Astrocyte (in vitro differentiated cells and primary cell): ENCODE measurements around the gene ZNF79. TPM values are rescaled to one million over a fixed set of nuclear protein-coding genes. Genes with fewer than 3 reads are reported as not detected.

Source experiments
- DNase-seq: peaks from one replicate; pipeline ENCODE4 v3.0.0-alpha.2; 2010; ENCODE audit warnings: low read depth
- FAIRE-seq: peaks from 2 replicates; lab custom pipeline; 2011; peaks lifted over from hg19 to GRCh38; lab: Jason Lieb, UNC
- H2AFZ ChIP-seq: 2 replicates; pipeline ENCODE4 v1.6.0; 2012; ENCODE audit warnings: low read depth, low read length, inconsistent platforms
- H3K27ac ChIP-seq: 2 replicates; pipeline ENCODE4 v1.5.1; 2011; ENCODE audit warnings: low read depth, low read length, inconsistent platforms
- H3K27me3 ChIP-seq: 2 replicates; pipeline ENCODE4 v1.6.0; 2011; ENCODE audit warnings: low read length, inconsistent platforms; ENCODE audit not compliant: insufficient read depth
- H3K36me3 ChIP-seq: 2 replicates; pipeline ENCODE4 v1.5.1; 2011; ENCODE audit warnings: low read length, inconsistent platforms; ENCODE audit not compliant: insufficient read depth
- H3K4me1 ChIP-seq: 2 replicates; pipeline ENCODE4 v1.5.1; 2011; ENCODE audit warnings: low read length, inconsistent platforms; ENCODE audit not compliant: insufficient read depth
- H3K4me2 ChIP-seq: 2 replicates; pipeline ENCODE4 v1.6.0; 2012; ENCODE audit warnings: low read length, inconsistent platforms
- H3K4me3 ChIP-seq: 2 replicates; pipeline ENCODE4 v1.5.1; 2011; ENCODE audit warnings: low read depth, mild to moderate bottlenecking, low read length, inconsistent platforms; ENCODE audit not compliant: insufficient read depth
- H3K79me2 ChIP-seq: 2 replicates; pipeline ENCODE4 v1.6.0; 2012; ENCODE audit warnings: mild to moderate bottlenecking, low read length, inconsistent platforms; ENCODE audit not compliant: insufficient read depth
- H3K9ac ChIP-seq: 2 replicates; pipeline ENCODE4 v1.6.0; 2012; ENCODE audit warnings: mild to moderate bottlenecking, low read length, inconsistent platforms
- H3K9me3 ChIP-seq: 2 replicates; pipeline ENCODE4 v1.5.1; 2012; ENCODE audit warnings: low read depth, mild to moderate bottlenecking, low read length, inconsistent platforms; ENCODE audit not compliant: insufficient read depth
- H4K20me1 ChIP-seq: 2 replicates; pipeline ENCODE4 v1.6.0; 2012; ENCODE audit warnings: low read length, inconsistent platforms; ENCODE audit not compliant: insufficient read depth
- H3K27ac Mint-ChIP-seq: one replicate; pipeline ENCODE4 v1.8.0; 2021; ENCODE audit warnings: mild to moderate bottlenecking, mixed read lengths; ENCODE audit not compliant: unreplicated experiment
- H3K27me3 Mint-ChIP-seq: one replicate; pipeline ENCODE4 v1.8.0; 2021; ENCODE audit warnings: low read depth, mixed read lengths; ENCODE audit not compliant: unreplicated experiment
- H3K36me3 Mint-ChIP-seq: one replicate; pipeline ENCODE4 v1.8.0; 2021; ENCODE audit warnings: low read depth, mixed read lengths; ENCODE audit not compliant: unreplicated experiment
- H3K4me1 Mint-ChIP-seq: one replicate; pipeline ENCODE4 v1.8.0; 2021; ENCODE audit warnings: low read depth, mixed read lengths; ENCODE audit not compliant: unreplicated experiment
- H3K4me3 Mint-ChIP-seq: one replicate; pipeline ENCODE4 v1.8.0; 2021; ENCODE audit warnings: mild to moderate bottlenecking, moderate library complexity, mixed read lengths; ENCODE audit not compliant: unreplicated experiment
- H3K9me3 Mint-ChIP-seq: one replicate; pipeline ENCODE4 v1.8.0; 2021; ENCODE audit warnings: mild to moderate bottlenecking, mixed read lengths; ENCODE audit not compliant: unreplicated experiment
- EZH2 ChIP-seq: IDR thresholded peaks from 2 replicates; pipeline ENCODE4 v1.6.1; 2012; ENCODE audit warnings: mild to moderate bottlenecking, low read length, inconsistent platforms; ENCODE audit not compliant: insufficient read depth
- total RNA-seq: library from RNA; stranded (reverse); gene quantifications from 2 replicates; pipeline ENCODE4 v1.2.1, GENCODE V29; 2021
- TF ChIP-seq, protein P1 (sequence below): IDR thresholded peaks from 2 replicates; pipeline ENCODE4 v1.5.1; 2011; ENCODE audit warnings: low read depth, mild to moderate bottlenecking, inconsistent platforms, low read length, moderate library complexity; ENCODE audit not compliant: insufficient read depth

The ZNF79 gene
- total RNA-seq, 1 donor from 2014 or later: 11.5 TPM

DNA sequence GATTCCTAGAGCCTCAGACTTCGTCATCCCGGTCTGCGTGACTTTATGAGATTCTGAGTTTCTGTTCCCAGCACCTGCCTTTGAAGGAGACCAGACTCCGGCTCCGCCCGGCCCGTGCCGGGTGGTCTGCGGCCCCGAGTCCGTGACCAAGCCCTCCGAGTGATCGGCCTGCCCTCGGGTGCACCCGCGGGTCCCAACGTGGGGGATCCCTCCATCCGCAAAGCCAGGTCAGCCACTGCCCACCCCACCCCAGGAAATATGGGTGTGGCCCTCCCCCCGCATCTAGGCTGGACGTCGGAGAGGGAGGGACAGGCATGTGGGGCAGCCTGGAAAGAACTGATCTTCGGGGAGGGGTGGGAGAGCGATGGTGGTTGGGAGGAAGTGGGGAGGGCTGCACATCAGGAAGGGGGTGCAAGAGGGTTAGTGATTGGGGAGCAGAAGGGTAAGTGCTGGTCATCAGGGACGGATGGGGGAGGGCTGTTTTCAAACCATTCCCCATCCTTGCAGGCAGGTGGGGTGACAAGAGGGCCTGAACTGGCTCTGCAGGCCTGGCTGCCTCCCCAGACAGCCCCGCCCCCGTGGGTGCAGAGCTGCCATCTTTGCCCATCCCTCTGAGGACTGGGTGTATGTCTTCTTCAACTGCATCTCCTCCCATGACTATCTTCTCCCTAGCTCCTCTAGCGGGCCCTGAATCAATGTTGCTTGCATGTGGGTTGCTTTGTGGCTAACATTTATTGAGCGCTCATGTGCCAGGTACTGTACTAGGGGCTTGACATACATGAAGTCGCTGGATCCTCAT is 27.9 kb downstream of the ZNF79 start:
- Histone ChIP-seq H3K9ac (peak overlapping the region; percentile 96), H3K79me2 (peaks cover 42% of the 10 kb centered on the region), H3K4me3 (peak overlapping the region; percentile 78), H3K36me3 (peaks cover 34% of the 10 kb centered on the region), H3K27me3 (no peaks in the 10 kb centered on the region), H3K27ac (peak overlapping the region; percentile 72), H2AFZ (peak overlapping the region; percentile 89), H4K20me1 (peaks cover 40% of the 10 kb centered on the region), H3K4me1 (peaks cover 27% of the 10 kb centered on the region), H3K4me2 (peak overlapping the region; percentile 92), H3K9me3 (no peaks in the 10 kb centered on the region)
- DNase-seq (peak; percentile 29), FAIRE-seq (no peak)
- Mint-ChIP-seq H3K4me3 (peak overlapping the region; percentile 99), H3K27me3 (no peaks in the 10 kb centered on the region), H3K27ac (peak overlapping the region; percentile 98), H3K36me3 (peaks cover 49% of the 10 kb centered on the region), H3K9me3 (peaks cover 6% of the 10 kb centered on the region), H3K4me1 (peaks cover 19% of the 10 kb centered on the region)
- TF ChIP-seq, protein P1, sequence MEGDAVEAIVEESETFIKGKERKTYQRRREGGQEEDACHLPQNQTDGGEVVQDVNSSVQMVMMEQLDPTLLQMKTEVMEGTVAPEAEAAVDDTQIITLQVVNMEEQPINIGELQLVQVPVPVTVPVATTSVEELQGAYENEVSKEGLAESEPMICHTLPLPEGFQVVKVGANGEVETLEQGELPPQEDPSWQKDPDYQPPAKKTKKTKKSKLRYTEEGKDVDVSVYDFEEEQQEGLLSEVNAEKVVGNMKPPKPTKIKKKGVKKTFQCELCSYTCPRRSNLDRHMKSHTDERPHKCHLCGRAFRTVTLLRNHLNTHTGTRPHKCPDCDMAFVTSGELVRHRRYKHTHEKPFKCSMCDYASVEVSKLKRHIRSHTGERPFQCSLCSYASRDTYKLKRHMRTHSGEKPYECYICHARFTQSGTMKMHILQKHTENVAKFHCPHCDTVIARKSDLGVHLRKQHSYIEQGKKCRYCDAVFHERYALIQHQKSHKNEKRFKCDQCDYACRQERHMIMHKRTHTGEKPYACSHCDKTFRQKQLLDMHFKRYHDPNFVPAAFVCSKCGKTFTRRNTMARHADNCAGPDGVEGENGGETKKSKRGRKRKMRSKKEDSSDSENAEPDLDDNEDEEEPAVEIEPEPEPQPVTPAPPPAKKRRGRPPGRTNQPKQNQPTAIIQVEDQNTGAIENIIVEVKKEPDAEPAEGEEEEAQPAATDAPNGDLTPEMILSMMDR: no peak
- no peak for TF ChIP-seq EZH2

DNA sequence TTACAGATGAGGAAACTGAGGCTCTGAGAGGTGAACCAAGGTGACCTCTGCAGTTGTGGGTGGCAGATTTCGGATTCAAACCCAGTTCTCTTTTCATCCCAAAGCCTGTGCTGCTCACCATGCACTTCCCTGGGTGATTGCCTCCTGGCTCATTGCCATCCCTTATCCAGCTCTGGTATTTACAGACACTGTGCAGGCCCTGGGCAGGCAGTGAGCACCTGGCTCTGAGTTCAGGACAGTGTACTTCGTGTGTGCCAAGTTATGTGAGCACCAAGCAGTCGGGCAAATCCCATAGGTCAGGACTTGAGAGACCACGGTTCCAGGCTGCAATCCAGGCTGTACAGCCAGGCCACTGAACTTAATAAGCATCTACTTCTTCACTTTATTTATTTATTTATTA is 28.5 kb downstream of the ZNF79 start:
- peak overlapping the region; percentile 99 for H3K4me3 Mint-ChIP-seq
- H3K4me3 ChIP-seq: peak overlapping the region; percentile 78
- TF ChIP-seq, protein P1: no peak
- TF ChIP-seq EZH2: no peak
- DNase-seq (peak; percentile 25), FAIRE-seq (no peak)
- peaks cover 28% of the 10 kb centered on the region for H3K36me3 ChIP-seq
- no peak overlapping the region for H3K27ac ChIP-seq
- no peak overlapping the region for H3K27ac Mint-ChIP-seq
- peaks cover 27% of the 10 kb centered on the region for H3K4me1 ChIP-seq
- no peak overlapping the region for H2AFZ ChIP-seq
- peaks cover 42% of the 10 kb centered on the region for H3K79me2 ChIP-seq
- peaks cover 4% of the 10 kb centered on the region for H3K9me3 Mint-ChIP-seq
- H3K9me3 ChIP-seq: no peaks in the 10 kb centered on the region
- peak overlapping the region; percentile 92 for H3K4me2 ChIP-seq
- peaks cover 46% of the 10 kb centered on the region for H3K36me3 Mint-ChIP-seq
- H4K20me1 ChIP-seq: peaks cover 33% of the 10 kb centered on the region
- no peaks in the 10 kb centered on the region for H3K27me3 ChIP-seq
- no peaks in the 10 kb centered on the region for H3K27me3 Mint-ChIP-seq
- peaks cover 16% of the 10 kb centered on the region for H3K4me1 Mint-ChIP-seq
- H3K9ac ChIP-seq: no peak overlapping the region
